ENCODE data around the gene S100A7A. TPM values are rescaled to one million over a fixed set of nuclear protein-coding genes. Genes with fewer than 3 reads are reported as not detected.
"Not testable (repeated sequence)": the region's sequence is repeated elsewhere in the genome, so short reads cannot be mapped to it uniquely, and the experiment has no call there.

The S100A7A gene
- total RNA-seq, 1 donor from 2014 or later: not detected

GRCh38 chr1:153395136-153395685 lies 21.1 kb upstream of the S100A7A start:
- DNase-seq (ENCODE audit: low read depth in 2 of 2): no peak

- no peak for DNase-seq (ENCODE audit: low read depth in 2 of 2)
Measured at GRCh38 chr1:153395776-153396175, 20.5 kb upstream of the S100A7A start.

- no peak for DNase-seq (ENCODE audit: low read depth in 2 of 2)
Measured at GRCh38 chr1:153396461-153396860, 19.9 kb upstream of the S100A7A start.

GRCh38 chr1:153397051-153397923 lies 19.0 kb upstream of the S100A7A start:
- DNase-seq (ENCODE audit: low read depth in 2 of 2): no peak

- DNase-seq (ENCODE audit: low read depth in 2 of 2): no peak
Measured at GRCh38 chr1:153397924-153398651, 18.2 kb upstream of the S100A7A start.

- DNase-seq (ENCODE audit: low read depth in 2 of 2): no peak
Measured at GRCh38 chr1:153399401-153400055, 16.8 kb upstream of the S100A7A start.

GRCh38 chr1:153400244-153400643 lies 16.1 kb upstream of the S100A7A start:
- no peak for DNase-seq (ENCODE audit: low read depth in 2 of 2)

- no peak for DNase-seq (ENCODE audit: low read depth in 2 of 2)
Measured at GRCh38 chr1:153401461-153401860, 14.9 kb upstream of the S100A7A start.

GRCh38 chr1:153402226-153402625 lies 14.1 kb upstream of the S100A7A start:
- DNase-seq (ENCODE audit: low read depth in 2 of 2): no peak

- no peak for DNase-seq (ENCODE audit: low read depth in 2 of 2)
Measured at GRCh38 chr1:153403421-153404085, 12.8 kb upstream of the S100A7A start.

- DNase-seq (ENCODE audit: low read depth in 2 of 2): no peak
Measured at GRCh38 chr1:153404086-153404635, 12.2 kb upstream of the S100A7A start.

GRCh38 chr1:153404768-153405167 lies 11.6 kb upstream of the S100A7A start:
- peak in 1 of 2 donors; percentile 5 for DNase-seq (ENCODE audit: low read depth in 2 of 2)

GRCh38 chr1:153405825-153406599 lies 10.3 kb upstream of the S100A7A start:
- not testable (repeated sequence) for DNase-seq (ENCODE audit: low read depth in 2 of 2)

- DNase-seq (ENCODE audit: low read depth in 2 of 2): not testable (repeated sequence)
Measured at GRCh38 chr1:153407274-153407673, 9.0 kb upstream of the S100A7A start.

- DNase-seq (ENCODE audit: low read depth in 2 of 2): not testable (repeated sequence)
Measured at GRCh38 chr1:153413961-153414360, 2.4 kb upstream of the S100A7A start.

- no peak for DNase-seq (ENCODE audit: low read depth in 2 of 2)
Measured at GRCh38 chr1:153417136-153417888, 992 bp downstream of the S100A7A start.

GRCh38 chr1:153418758-153419435 lies 2.6 kb downstream of the S100A7A start:
- DNase-seq (ENCODE audit: low read depth in 2 of 2): not testable (repeated sequence)

- not testable (repeated sequence) for DNase-seq (ENCODE audit: low read depth in 2 of 2)
Measured at GRCh38 chr1:153419436-153419793, 3.1 kb downstream of the S100A7A start.

- DNase-seq (ENCODE audit: low read depth in 2 of 2): no peak
Measured at GRCh38 chr1:153420306-153420705, 4.0 kb downstream of the S100A7A start.

Measured in dermis microvascular lymphatic vessel endothelial cell (primary cell).